Gastrocnemius medialis (tissue), 4 donors: ENCODE measurements around the gene CDC42EP3. TPM values are rescaled to one million over a fixed set of nuclear protein-coding genes. Genes with fewer than 3 reads are reported as not detected.
A peak's percentile ranks its signal among the peaks of the same experiment; 100 is the strongest.

Experiments
- ATAC-seq, 2 donors: fragments of 150-250 bp; one replicate each; pipeline ENCODE4 v1.9.1; 2016
- DNase-seq, 2 donors: peaks; one replicate each; pipeline ENCODE4 v3.0.0-alpha.2; 2019
- H3K27ac ChIP-seq, 4 donors: fragments of 200-600 bp; sonication (generic); 1 replicate in 1 of 4; 2 replicates in 3 of 4; pipeline ENCODE4 v1.5.1; 2016 to 2018; ENCODE audit warnings: mild to moderate bottlenecking in 2 of 4, moderate library complexity in 1 of 4
- H3K27me3 ChIP-seq, 3 donors: fragments of 200-600 bp; sonication (generic) in 2 of 3; 1 replicate in 1 of 3; 2 replicates in 2 of 3; pipeline versions ENCODE4 v1.5.1 to v1.6.0; 2016 to 2019; ENCODE audit warnings: mild to moderate bottlenecking in 1 of 3, moderate library complexity in 1 of 3
- H3K36me3 ChIP-seq, 2 donors: fragments of 200-600 bp; sonication (generic) in 1 of 2; one replicate each; pipeline ENCODE4 v1.5.1; 2017 to 2018
- H3K4me1 ChIP-seq, 2 donors: fragments of 200-600 bp; sonication (generic) in 1 of 2; one replicate each; pipeline ENCODE4 v1.5.1; 2016 to 2017; ENCODE audit warnings: mild to moderate bottlenecking in 2 of 2
- H3K4me3 ChIP-seq, 4 donors: fragments of 200-600 bp; sonication (generic) in 3 of 4; 1 replicate in 1 of 4; 2 replicates in 3 of 4; pipeline ENCODE4 v1.5.1; 2016 to 2019; ENCODE audit warnings: mild to moderate bottlenecking in 2 of 4
- H3K9me3 ChIP-seq, 3 donors: fragments of 200-600 bp; sonication (generic) in 2 of 3; 1 replicate in 1 of 3; 2 replicates in 2 of 3; pipeline ENCODE4 v1.5.1; 2016 to 2019
- POLR2A ChIP-seq, 2 donors: fragments of 450-650 bp; IDR thresholded peaks; one replicate each; pipeline ENCODE4 v1.6.1; 2017; ENCODE audit warnings: antibody characterized with exemption in 2 of 2, mild to moderate bottlenecking in 2 of 2, moderate library complexity in 2 of 2
- in situ Hi-C, 4 donors: fragments of 200-750 bp; cut with MboI; loops; one replicate each; pipeline versions ENCODE4 v1.15.0 to v1.8.0; 2017; ENCODE audit warnings: low sequenced_read_pairs in 4 of 4
- intact Hi-C: fragments of 100-400 bp; cut with DNase I; formaldehyde crosslinking; loops from one replicate; pipeline ENCODE4 v1.15.1; 2023; ENCODE audit warnings: low total_unique reads
- total RNA-seq, 4 donors: library from RNA; depleted of rRNA; stranded (reverse); fragments of >200 nt; gene quantifications; one replicate each; pipeline versions ENCODE4 v1.1.0 to v1.2.3, GENCODE V29; 2016
- TF ChIP-seq, protein P1 (sequence below), 5 experiments: fragments of 450-650 bp in 3 of 5; fragments of 200-600 bp in 2 of 5; sonication (generic) in 2 of 5; IDR thresholded peaks in 4 of 5; conservative IDR thresholded peaks in 1 of 5; 1 replicate in 4 of 5; 2 replicates in 1 of 5; pipeline ENCODE4 v1.5.1; 2016 to 2019; ENCODE audit warnings: antibody characterized with exemption in 5 of 5, mild to moderate bottlenecking in 3 of 5, moderate library complexity in 3 of 5

CDC42EP3 gene
- total RNA-seq, 4 donors from 2014 or later, result 20.0 to 90.6 (median 57.2) TPM

DNA sequence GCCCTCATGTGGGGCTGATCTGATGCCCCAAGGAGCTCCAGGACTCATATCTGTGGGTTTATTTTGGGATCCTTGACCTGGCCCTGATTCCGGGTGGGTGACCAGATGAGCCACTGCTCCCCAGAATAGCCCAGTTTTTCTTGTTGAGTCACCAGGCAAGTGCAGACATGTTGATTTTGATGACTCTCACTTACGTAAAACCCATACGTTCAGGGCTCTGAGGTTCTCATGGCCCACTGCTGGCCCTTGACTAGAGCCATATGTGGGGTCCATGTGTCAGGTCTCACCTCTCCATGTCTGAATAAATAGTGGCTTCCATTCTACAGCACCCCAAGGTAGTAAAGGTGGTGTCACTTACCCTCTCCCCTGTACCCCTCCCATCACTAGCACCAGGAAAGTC, 41.9 kb downstream of the CDC42EP3 start:
- no peak overlapping the region for H3K4me3 ChIP-seq
- no peaks in the 10 kb centered on the region for H3K27me3 ChIP-seq
- no peaks in the 10 kb centered on the region for H3K36me3 ChIP-seq
- in situ Hi-C loops (no loop called here), intact Hi-C loops (loop anchor here (5.0 kb wide), 1 partner anchor 212 kb away; no protein-coding TSS in a partner anchor)
- no peaks in the 10 kb centered on the region for H3K9me3 ChIP-seq
- ATAC-seq, result peak in 1 of 2 donors; percentile 21
- H3K27ac ChIP-seq, result peak overlapping the region in 2 of 4 donors; percentile 22 to 40
- peaks cover 17 to 33% of the 10 kb centered on the region in 2 donors for H3K4me1 ChIP-seq
- DNase-seq, result no peak
- no peak for TF ChIP-seq POLR2A (IDR thresholded peaks at IDR 0.05)
- TF ChIP-seq, protein P1, sequence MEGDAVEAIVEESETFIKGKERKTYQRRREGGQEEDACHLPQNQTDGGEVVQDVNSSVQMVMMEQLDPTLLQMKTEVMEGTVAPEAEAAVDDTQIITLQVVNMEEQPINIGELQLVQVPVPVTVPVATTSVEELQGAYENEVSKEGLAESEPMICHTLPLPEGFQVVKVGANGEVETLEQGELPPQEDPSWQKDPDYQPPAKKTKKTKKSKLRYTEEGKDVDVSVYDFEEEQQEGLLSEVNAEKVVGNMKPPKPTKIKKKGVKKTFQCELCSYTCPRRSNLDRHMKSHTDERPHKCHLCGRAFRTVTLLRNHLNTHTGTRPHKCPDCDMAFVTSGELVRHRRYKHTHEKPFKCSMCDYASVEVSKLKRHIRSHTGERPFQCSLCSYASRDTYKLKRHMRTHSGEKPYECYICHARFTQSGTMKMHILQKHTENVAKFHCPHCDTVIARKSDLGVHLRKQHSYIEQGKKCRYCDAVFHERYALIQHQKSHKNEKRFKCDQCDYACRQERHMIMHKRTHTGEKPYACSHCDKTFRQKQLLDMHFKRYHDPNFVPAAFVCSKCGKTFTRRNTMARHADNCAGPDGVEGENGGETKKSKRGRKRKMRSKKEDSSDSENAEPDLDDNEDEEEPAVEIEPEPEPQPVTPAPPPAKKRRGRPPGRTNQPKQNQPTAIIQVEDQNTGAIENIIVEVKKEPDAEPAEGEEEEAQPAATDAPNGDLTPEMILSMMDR (IDR thresholded peaks at IDR 0.05 in 4 of 5, conservative IDR thresholded peaks at IDR 0.05 in 1 of 5), result no peak

DNA sequence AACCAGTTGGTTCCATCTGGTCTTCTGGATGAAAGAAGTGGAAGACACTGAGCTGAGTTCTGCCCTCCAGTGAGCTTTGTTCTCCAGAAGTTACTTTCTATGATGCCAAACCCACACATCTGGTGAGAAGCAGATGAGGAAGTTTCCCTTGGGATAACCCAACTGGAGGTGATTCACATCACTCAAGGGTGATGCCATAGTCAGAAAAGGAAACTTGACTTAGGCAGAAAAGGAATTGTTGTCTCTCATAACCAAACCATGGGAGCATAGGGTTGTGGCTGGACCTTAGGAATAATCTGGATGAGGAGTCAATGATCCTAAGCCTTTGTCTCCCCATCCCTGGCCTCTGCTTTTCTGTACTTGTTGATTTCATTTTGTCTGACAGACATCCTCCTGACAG, 43.7 kb downstream of the CDC42EP3 start:
- peaks cover 15 to 33% of the 10 kb centered on the region in 2 donors for H3K4me1 ChIP-seq
- H3K36me3 ChIP-seq, result no peaks in the 10 kb centered on the region
- TF ChIP-seq, protein P1 (IDR thresholded peaks at IDR 0.05 in 4 of 5, conservative IDR thresholded peaks at IDR 0.05 in 1 of 5), result no peak
- no peak for TF ChIP-seq POLR2A (IDR thresholded peaks at IDR 0.05)
- no peak overlapping the region for H3K27ac ChIP-seq
- no peaks in the 10 kb centered on the region for H3K9me3 ChIP-seq
- in situ Hi-C loops (no loop called here), intact Hi-C loops (loop anchor here (5.0 kb wide), 1 partner anchor 210 kb away; no protein-coding TSS in a partner anchor)
- ATAC-seq (no peak), DNase-seq (no peak)
- no peak overlapping the region for H3K4me3 ChIP-seq
- no peaks in the 10 kb centered on the region for H3K27me3 ChIP-seq

DNA sequence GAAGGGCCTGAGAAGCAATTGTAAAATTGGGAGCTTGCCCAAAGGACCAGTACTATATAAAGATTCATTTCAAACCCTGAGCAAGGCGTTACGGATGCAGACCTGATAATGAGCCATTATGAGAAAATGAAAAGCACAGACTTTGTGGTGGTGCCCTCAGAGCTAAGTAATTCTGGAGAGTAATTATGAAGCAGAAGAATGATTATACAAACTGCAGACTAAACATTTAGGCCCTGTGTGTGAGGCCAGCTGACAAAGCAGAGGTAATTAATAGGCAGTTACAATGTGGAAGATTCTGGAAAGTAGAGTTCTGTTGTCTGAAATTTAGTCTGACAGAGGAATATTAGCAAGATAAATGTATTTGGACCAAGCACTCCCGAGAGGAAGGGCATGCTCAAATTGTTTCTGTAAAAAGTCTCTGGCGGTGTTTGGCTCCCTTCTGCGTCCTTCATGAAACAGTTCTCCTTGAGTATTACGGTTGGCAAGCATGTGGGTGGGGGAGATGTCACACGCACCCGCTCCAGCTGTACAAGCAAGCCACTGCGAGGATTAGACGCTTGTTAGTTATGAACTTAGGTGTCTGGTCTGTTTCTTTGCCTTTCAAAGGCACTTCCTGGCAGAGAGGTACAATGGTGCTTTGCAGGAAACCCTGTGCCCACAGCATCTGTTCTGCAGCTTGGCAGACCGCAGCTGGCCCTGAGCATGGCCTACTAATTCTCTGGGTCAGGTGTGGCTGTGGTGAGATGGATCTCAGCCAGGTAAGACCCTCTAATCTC, 45.5 kb downstream of the CDC42EP3 start:
- H3K27me3 ChIP-seq, result no peaks in the 10 kb centered on the region
- intact Hi-C loops, result loop anchor here (5.0 kb wide), 1 partner anchor 209 kb away; no protein-coding TSS in a partner anchor
- H3K9me3 ChIP-seq, result no peaks in the 10 kb centered on the region
- in situ Hi-C loops, result no loop called here
- DNase-seq (no peak), ATAC-seq (peak; percentile 22 to 37)
- TF ChIP-seq, protein P1 (IDR thresholded peaks at IDR 0.05 in 4 of 5, conservative IDR thresholded peaks at IDR 0.05 in 1 of 5), result no peak
- no peak for TF ChIP-seq POLR2A (IDR thresholded peaks at IDR 0.05)
- peaks cover 9 to 19% of the 10 kb centered on the region in 2 donors for H3K4me1 ChIP-seq
- H3K27ac ChIP-seq, result peak overlapping the region in 3 of 4 donors; percentile 3 to 61 (median 56)
- no peak overlapping the region for H3K4me3 ChIP-seq
- H3K36me3 ChIP-seq, result no peaks in the 10 kb centered on the region

DNA sequence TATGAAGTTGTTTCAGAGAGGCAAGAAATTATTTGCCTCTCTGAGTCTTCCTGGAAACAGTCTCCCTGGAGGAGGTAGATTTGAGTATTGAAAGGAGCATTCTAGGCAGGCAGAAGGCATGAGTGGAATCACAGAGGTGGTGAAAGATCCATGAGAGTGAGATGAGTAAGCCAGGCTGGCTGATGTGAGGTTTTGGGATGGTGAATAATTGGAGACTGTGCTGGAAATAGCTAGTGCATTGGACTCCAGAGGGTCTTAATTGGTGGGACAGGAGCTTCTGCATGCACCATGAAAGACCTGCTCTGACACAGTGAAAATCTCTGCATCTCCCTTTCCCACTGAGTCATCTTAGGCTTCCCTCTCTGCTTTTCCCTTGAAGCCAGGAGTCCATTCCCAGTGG, 46.3 kb downstream of the CDC42EP3 start:
- intact Hi-C loops, result loop anchor here (5.0 kb wide), 1 partner anchor 208 kb away; no protein-coding TSS in a partner anchor
- H3K27me3 ChIP-seq, result no peaks in the 10 kb centered on the region
- in situ Hi-C loops, result no loop called here
- no peak for DNase-seq
- no peaks in the 10 kb centered on the region for H3K9me3 ChIP-seq
- peak overlapping the region in 1 of 4 donors; percentile 61 for H3K27ac ChIP-seq
- no peak for ATAC-seq
- no peak for TF ChIP-seq POLR2A (IDR thresholded peaks at IDR 0.05)
- H3K4me1 ChIP-seq, result peaks cover 7 to 13% of the 10 kb centered on the region in 2 donors
- no peak overlapping the region for H3K4me3 ChIP-seq
- H3K36me3 ChIP-seq, result no peaks in the 10 kb centered on the region
